ENCODE data around the gene DSTN. TPM values are rescaled to one million over a fixed set of nuclear protein-coding genes. Genes with fewer than 3 reads are reported as not detected.
"Not testable (repeated sequence)": the region's sequence is repeated elsewhere in the genome, so short reads cannot be mapped to it uniquely, and the experiment has no call there.

DSTN gene
- total RNA-seq, 2 donors from 2014 or later, result 1,245 to 1,338 TPM

GRCh38 chr20:17651760-17652388, 82.0 kb downstream of the DSTN start:
- DNase-seq (ENCODE audit: low spot score), result no peak

DNA sequence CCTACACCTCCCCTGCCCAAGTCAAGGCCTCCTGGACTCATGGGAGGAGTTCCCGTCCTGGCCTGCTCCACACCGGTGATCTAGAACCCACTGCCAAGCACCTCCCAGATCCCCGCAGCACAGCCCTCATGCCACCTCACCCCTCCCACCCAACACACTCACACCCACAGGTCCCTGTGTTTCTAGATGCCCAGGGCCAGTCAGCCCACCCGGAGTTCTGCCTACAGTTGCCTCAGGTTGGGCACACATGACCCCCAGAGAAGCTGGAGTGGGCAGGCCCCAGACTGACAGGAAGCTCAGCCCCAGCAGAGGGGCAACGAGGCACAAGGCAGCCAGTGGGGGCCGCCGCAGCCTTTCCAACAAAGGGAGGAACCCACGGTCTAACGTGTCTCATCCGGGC, 82.5 kb downstream of the DSTN start:
- intact Hi-C loops (cut with DNase I), result no loop called here
- peak; percentile 67 for DNase-seq (ENCODE audit: low spot score)

More at GRCh38 chr20:17651760-17652388, 82.0 kb downstream of the DSTN start:
- intact Hi-C loops (cut with DNase I), result no loop called here

DNA sequence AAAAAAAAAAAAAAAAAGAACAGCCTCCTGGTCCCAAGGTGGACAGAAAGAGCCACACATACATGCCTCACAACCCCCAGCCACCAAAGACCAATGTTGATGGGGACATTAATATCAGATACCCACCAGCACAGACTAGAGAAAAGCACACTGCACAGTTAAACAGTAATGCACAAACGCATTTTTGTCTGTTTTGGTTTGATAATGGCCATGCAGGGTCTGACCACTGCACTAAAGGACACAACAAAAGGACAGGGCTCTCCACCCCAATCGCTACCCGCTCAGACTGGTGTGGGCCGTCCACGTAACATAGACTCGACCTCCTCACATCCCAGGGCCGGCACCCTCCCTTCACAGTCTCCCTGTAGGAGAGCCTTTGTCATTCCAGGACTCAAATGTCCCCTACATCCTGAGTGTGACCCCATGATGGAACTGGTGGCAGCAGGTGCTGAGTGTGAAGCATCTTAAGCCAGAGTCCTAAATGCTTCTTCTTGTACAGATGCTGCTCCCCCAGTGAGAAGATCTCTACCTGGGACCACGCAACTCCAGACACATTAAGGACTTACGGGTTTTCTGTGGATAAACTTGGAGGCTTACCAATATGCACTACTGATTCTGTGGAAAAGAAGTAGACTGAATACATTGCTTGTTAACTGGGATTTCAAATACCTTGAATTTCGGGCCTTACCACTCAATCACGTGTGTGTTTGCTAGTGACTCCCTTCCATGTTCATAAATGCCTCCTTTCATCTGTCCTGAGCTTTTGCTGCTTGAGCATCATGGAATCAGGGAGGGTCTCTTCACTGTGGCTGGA, 84.2 kb downstream of the DSTN start:
- DNase-seq (ENCODE audit: low spot score), result peak; percentile 50
- intact Hi-C loops (cut with DNase I), result no loop called here

DNA sequence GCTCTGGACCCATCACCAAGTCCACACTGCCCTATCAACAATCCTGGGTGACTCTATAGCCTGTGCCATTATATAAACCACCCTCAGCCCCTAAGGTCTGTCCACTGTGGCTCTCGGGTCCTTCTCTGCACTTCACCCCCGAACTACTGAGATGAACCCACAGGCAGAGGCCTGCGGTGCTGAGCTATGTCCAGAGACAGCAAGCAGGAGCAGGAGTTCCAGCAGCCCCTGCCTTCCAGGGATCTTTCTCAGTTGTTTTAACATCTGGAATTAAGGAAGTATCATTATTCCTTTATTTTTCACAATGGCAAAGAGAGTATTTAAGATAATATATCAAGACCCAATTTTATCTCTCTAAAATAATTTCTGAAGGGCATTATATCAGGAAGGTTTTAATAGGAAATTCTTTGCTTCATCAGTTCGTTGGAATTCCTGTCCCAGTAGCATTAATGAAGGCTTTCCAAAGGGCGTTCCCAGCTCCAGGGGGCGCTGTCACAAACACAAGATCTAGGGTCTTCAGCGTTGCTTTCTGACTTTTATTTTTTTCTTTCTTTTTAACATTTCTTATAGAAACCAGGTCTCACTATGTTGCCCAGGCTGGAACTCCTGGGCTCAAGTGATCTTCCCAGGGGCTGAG, 84.9 kb downstream of the DSTN start:
- intact Hi-C loops (cut with DNase I), result no loop called here
- no peak for DNase-seq (ENCODE audit: low spot score)

- intact Hi-C loops (cut with DNase I), result no loop called here
- no peak for DNase-seq (ENCODE audit: low spot score)
These were observed 85.4 kb downstream of the DSTN start for GRCh38 chr20:17655286-17655651.

GRCh38 chr20:17655865-17656479, 86.1 kb downstream of the DSTN start:
- DNase-seq (ENCODE audit: low spot score), result no peak
- intact Hi-C loops (cut with DNase I), result no loop called here

DNA sequence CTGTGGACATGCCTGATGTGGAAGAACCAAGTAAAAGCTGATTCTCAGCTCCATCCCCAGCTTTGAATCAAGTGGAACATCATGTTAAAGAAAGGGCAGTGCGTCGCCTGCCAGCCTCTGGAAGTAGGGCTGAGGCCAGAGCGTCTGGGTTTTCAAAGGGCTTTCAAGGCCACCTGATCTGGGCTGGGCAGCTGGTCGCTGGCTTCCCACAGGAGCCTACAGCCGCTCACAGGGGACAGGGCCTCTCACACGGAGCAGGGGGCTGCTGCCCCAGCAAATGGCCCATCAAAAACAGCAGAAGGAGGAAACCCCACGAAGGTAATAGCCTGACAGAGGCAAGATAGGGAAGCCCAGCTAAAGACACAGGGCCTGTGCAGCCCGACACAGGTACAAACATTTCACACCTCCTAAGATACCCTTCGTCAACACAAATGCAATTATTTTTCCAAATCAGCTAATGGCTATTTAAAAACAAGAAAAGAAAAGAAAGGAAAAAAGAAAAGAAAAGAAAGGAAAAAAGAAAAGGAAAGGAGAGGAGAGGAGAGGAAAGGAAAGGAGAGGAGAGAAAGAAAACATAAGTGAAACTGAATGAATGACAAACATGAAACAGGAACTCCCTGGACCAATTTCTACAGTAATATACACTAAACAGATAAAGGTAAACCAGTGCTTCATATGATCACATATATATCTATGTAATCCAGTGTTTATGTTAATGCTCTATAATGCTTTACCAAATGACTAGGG, 87.4 kb downstream of the DSTN start:
- DNase-seq (ENCODE audit: low spot score), result no peak
- intact Hi-C loops (cut with DNase I), result no loop called here

DNA sequence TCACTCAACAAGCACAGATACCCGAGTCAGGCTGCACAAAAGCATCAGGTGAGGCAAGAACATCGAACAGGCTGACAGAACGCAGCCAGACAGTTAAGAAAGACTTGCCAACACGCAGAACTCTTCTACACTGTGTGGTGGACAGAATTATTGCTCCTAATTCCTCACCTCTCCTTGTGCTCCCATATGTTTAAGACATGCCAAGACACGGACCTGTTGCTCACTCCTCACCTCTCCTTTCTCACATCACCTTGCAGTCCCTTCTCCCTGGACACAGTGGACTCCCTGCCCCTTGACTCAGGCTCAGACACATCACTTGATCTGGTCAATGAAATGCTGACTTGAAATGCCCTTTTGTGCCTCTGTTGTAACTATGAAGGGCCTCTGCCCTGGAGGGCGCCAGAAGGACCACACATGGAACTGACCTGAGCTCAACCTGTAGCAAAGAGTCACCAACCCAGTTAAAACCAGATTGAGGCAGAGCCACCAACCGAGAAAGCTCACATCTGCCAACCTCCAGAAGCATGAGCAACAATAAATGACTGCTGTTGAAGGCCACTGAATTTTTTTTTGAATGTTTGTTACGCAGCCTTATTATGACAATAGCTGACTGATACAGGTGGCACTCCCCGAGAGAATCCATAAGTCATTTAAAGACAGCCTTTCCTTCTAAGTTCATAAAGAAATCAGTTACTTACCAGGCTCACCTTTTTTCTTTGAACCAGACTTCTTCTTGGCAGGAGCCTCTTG, 88.2 kb downstream of the DSTN start:
- DNase-seq (ENCODE audit: low spot score), result no peak
- intact Hi-C loops (cut with DNase I), result no loop called here

GRCh38 chr20:17658648-17658993, 88.7 kb downstream of the DSTN start:
- intact Hi-C loops (cut with DNase I), result no loop called here
- DNase-seq (ENCODE audit: low spot score), result no peak

DNA sequence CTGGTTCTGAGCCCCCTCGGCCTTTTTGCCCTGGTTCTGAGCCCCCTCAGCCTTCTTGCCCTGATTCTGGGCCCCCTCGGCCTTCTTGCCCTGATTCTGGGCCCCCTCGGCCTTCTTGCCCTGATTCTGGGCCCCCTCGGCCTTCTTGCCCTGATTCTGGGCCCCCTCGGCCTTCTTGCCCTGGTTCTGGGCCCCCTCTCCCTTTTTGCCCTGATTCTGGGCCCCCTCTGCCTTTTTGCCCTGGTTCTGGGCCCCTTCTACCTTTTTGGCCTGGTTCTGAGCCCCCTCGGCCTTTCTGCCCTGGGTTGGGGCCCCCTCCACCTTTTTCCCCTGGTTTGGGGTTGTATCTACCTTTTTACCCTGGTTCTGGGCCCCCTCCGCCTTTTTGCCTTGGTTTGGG, 89.5 kb downstream of the DSTN start:
- DNase-seq (ENCODE audit: low spot score); intact Hi-C loops (cut with DNase I): not testable (repeated sequence)

Other genes starting within 250 kb of the DSTN start
- under 1 TPM; 0.67 to 0.93 TPM for gene BFSP1, start 38.7 kb upstream of the DSTN start, total RNA-seq
- gene RRBP1, start 112.2 kb downstream of the DSTN start, total RNA-seq, result 100 to 1,000 TPM; 128 TPM
- gene BANF2, start 129.9 kb downstream of the DSTN start, total RNA-seq, result not detected

All from posterior vena cava (tissue), 2 donors.